Right lobe of liver (tissue), 4 donors: ENCODE data around the gene TJP1.

Experiments
- POLR2A ChIP-seq: fragments of 450-650 bp; IDR thresholded peaks from one replicate; pipeline ENCODE4 v1.6.1; 2017; ENCODE audit warnings: antibody characterized with exemption, mild to moderate bottlenecking
- TF ChIP-seq, protein P1 (sequence below), 4 donors: fragments of 200-600 bp in 3 of 4; fragments of 450-650 bp in 1 of 4; IDR thresholded peaks; one replicate each; pipeline versions ENCODE4 v1.5.1 to v1.8.0; 2016 to 2022; ENCODE audit warnings: antibody characterized with exemption in 4 of 4, mild to moderate bottlenecking in 2 of 4
- donor health status: DM: no; HTN: no; CAD: no.
- donor health status: DM: no; HTN: no; CAD: no.
- donor health status: DM: no; HTN: yes; CAD: no.

DNA sequence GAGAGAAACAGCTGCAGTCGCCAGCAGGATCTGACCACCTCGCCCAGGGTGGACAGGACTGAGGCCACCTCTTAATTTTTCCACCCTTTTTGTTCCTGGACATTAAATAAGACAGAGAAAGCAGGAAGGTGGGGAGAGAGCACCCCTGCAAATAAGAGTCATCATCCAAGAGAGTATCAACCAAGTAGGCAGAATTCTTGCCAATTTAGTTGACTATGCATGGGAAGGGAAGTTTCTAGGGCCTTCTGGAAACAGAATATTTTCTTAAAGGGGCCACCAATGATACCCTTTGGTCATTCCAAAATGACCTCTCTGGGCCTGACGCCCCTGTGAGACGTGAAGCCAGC is 136.2 kb downstream of the TJP1 start:
- TF ChIP-seq, protein P1, sequence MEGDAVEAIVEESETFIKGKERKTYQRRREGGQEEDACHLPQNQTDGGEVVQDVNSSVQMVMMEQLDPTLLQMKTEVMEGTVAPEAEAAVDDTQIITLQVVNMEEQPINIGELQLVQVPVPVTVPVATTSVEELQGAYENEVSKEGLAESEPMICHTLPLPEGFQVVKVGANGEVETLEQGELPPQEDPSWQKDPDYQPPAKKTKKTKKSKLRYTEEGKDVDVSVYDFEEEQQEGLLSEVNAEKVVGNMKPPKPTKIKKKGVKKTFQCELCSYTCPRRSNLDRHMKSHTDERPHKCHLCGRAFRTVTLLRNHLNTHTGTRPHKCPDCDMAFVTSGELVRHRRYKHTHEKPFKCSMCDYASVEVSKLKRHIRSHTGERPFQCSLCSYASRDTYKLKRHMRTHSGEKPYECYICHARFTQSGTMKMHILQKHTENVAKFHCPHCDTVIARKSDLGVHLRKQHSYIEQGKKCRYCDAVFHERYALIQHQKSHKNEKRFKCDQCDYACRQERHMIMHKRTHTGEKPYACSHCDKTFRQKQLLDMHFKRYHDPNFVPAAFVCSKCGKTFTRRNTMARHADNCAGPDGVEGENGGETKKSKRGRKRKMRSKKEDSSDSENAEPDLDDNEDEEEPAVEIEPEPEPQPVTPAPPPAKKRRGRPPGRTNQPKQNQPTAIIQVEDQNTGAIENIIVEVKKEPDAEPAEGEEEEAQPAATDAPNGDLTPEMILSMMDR (IDR thresholded peaks at IDR 0.05): no peak
- no peak for TF ChIP-seq POLR2A
